Lower leg skin (tissue), 3 donors: ENCODE measurements around the gene SULT4A1.

Experiments
- POLR2A ChIP-seq, 2 donors: fragments of 450-650 bp; IDR thresholded peaks; one replicate each; pipeline ENCODE4 v1.6.1; 2016 to 2017; ENCODE audit warnings: antibody characterized with exemption in 2 of 2, mild to moderate bottlenecking in 1 of 2, moderate library complexity in 1 of 2
- TF ChIP-seq, protein P1 (sequence below), 3 donors: fragments of 450-650 bp; IDR thresholded peaks; one replicate each; pipeline ENCODE4 v1.5.1; 2016; ENCODE audit warnings: antibody characterized with exemption in 3 of 3, mild to moderate bottlenecking in 3 of 3, moderate library complexity in 2 of 3

DNA sequence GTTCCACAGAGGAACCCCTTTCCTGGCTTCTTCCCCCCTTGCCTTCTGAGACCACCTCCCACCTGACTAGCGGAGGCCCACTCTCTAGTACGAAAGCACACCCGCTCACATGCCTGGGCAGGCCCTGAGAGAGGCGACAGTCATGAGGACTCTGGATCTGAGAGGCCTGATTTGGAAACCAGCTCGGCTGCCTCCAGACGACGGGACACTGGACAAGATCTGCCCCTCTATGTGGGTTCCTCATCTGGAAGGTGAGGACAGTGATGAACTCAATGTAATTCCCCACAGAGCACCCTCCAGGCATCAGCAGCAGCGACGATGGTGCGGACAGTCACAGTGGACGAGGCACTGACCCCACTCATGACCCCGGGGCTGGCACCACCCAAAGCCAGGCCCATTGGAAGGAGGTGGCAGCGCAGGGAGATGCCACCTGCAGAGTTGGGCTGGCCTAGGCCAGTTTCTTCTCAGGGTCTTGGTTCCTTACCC, 7.5 kb downstream of the SULT4A1 start:
- TF ChIP-seq, protein P1, sequence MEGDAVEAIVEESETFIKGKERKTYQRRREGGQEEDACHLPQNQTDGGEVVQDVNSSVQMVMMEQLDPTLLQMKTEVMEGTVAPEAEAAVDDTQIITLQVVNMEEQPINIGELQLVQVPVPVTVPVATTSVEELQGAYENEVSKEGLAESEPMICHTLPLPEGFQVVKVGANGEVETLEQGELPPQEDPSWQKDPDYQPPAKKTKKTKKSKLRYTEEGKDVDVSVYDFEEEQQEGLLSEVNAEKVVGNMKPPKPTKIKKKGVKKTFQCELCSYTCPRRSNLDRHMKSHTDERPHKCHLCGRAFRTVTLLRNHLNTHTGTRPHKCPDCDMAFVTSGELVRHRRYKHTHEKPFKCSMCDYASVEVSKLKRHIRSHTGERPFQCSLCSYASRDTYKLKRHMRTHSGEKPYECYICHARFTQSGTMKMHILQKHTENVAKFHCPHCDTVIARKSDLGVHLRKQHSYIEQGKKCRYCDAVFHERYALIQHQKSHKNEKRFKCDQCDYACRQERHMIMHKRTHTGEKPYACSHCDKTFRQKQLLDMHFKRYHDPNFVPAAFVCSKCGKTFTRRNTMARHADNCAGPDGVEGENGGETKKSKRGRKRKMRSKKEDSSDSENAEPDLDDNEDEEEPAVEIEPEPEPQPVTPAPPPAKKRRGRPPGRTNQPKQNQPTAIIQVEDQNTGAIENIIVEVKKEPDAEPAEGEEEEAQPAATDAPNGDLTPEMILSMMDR (IDR thresholded peaks at IDR 0.05): no peak
- TF ChIP-seq POLR2A (IDR thresholded peaks at IDR 0.05): no peak
